Fibroblast of pulmonary artery (primary cell): Measurements from ENCODE around the gene MYO1A.
"Not testable (repeated sequence)": the region's sequence is repeated elsewhere in the genome, so short reads cannot be mapped to it uniquely, and the experiment has no call there.

Experiments
- DNase-seq: peaks from one replicate; pipeline ENCODE4 v3.0.0-alpha.2; 2010; ENCODE audit warnings: low read depth
- H3K4me3 ChIP-seq: replicated peaks from 2 replicates; pipeline ENCODE4 v1.5.1; 2011; ENCODE audit warnings: low read depth, mild to moderate bottlenecking, control low read depth, low read length, moderate library complexity
- TF ChIP-seq, protein P1 (sequence below): IDR thresholded peaks from 2 replicates; pipeline ENCODE4 v1.5.1; 2011; ENCODE audit warnings: mild to moderate bottlenecking, control low read depth, low read length, inconsistent platforms; ENCODE audit errors: missing control alignments

MYO1A gene

DNA sequence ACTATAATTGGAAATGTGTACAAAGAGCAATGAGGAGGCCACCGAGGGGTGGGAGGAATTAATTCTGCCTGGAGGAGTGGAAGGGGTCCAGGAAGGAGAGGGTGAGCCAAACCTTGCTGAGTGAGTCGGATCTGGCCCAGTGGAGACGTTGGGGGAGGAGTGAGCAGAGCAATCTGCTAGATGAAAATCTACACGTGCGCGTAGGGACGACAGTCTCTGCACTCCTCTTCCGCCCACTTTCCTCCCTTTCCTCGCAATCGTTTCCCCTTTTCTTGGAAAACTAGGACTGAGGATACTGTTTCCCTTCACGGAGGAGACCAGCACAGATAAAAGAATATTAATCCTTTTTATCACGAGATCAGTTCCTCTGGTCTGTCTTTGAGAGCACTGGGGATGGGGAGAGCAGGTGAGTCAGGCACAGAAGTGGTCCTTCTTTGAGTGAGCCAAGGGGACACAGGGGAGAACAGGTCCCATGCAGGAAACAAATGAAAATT is 36.1 kb upstream of the MYO1A start:
- peak overlapping the region; percentile 79 for H3K4me3 ChIP-seq
- TF ChIP-seq, protein P1, sequence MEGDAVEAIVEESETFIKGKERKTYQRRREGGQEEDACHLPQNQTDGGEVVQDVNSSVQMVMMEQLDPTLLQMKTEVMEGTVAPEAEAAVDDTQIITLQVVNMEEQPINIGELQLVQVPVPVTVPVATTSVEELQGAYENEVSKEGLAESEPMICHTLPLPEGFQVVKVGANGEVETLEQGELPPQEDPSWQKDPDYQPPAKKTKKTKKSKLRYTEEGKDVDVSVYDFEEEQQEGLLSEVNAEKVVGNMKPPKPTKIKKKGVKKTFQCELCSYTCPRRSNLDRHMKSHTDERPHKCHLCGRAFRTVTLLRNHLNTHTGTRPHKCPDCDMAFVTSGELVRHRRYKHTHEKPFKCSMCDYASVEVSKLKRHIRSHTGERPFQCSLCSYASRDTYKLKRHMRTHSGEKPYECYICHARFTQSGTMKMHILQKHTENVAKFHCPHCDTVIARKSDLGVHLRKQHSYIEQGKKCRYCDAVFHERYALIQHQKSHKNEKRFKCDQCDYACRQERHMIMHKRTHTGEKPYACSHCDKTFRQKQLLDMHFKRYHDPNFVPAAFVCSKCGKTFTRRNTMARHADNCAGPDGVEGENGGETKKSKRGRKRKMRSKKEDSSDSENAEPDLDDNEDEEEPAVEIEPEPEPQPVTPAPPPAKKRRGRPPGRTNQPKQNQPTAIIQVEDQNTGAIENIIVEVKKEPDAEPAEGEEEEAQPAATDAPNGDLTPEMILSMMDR: no peak
- peak; percentile 72 for DNase-seq

DNA sequence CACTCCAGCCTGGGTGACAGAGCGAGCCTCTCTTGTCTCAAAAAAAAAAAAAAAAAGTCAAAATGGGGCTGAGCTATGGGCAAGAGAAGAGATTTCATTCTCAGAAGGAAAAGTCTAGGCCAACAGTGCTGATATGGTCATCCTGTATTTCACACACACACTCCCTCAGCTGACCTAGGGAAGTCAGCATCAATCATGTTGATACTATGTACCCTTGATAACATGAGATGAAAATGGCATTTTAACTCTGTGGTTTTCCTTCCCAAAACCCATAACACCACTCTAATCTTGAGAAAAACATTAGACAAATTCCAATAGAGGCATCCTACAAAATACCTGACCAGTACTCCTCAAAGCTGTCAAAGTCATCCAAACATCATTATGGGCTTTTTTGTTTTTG is 30.9 kb upstream of the MYO1A start:
- DNase-seq: no peak
- TF ChIP-seq, protein P1: no peak
- H3K4me3 ChIP-seq: no peak overlapping the region

DNA sequence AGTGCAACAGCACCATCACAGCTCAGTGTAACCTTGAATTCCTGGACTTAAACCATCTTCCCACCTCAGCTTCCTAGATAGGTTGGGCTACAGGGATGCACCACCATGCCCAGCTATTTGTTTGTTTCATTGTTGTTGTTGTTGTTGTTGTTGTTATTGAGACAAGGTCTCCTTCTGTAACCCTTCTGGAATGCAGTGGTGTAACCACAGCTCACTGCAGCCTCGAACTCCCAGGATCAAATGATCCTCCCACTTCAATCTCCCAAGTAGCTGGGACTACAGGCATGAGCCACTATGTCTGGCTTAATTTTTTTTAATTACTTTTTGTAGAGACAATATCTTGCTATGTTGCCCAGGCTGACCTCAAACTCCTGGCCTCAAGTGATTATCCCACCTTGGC is 29.9 kb upstream of the MYO1A start:
- TF ChIP-seq, protein P1: no peak
- DNase-seq: no peak
- H3K4me3 ChIP-seq: no peak overlapping the region

DNA sequence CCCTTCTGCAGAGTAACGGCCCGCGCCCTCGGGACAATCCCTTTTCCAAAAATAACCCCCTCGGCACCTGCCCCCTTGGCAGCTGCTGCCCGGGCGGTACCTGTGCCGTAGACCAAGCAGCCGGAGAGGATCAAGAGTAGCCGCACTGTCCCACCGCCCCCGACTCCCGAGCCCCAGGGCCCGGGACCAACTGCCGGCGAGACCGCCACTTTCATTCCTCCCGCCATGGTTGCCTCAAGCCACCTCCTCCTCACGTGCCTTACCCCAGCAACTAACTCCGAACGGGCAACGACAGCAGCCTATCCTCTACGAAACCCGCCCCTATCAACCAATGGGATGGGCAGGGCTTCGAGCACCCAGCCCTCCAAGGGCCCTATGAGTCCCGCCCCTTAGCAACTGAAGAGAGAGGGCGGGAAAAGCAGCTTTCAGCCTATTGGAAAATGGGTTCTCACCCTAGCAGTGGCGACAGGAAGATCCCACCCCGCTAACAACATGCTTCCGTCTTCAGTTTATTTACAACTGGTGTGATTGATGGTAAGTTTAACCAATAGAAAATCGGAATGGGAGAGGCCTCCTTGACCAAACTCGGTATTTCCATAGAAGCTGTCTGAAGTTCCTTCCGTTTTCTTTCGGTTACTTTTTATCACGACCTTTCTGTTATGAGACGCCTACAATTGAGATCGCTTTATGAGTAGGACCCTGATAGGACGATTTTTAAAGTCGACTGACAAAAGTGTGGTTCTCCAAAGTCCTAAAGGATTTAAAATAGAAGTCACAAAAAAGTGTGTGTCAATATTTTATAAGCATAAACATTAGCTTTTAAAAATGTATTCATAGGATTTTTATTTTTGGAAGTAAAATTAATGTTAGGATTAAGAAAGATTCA is 28.8 kb upstream of the MYO1A start, which contains the start of gene NEMP1:
Gene NEMP1 (minus strand): TSS at position 273 of the 886 bp plus-strand sequence. CDS start 46 bp downstream, at position 227.
- H3K4me3 ChIP-seq: peak within 1 kb of the TSS; percentile 80
- peak; percentile 100 for DNase-seq
- TF ChIP-seq, protein P1: no peak

DNA sequence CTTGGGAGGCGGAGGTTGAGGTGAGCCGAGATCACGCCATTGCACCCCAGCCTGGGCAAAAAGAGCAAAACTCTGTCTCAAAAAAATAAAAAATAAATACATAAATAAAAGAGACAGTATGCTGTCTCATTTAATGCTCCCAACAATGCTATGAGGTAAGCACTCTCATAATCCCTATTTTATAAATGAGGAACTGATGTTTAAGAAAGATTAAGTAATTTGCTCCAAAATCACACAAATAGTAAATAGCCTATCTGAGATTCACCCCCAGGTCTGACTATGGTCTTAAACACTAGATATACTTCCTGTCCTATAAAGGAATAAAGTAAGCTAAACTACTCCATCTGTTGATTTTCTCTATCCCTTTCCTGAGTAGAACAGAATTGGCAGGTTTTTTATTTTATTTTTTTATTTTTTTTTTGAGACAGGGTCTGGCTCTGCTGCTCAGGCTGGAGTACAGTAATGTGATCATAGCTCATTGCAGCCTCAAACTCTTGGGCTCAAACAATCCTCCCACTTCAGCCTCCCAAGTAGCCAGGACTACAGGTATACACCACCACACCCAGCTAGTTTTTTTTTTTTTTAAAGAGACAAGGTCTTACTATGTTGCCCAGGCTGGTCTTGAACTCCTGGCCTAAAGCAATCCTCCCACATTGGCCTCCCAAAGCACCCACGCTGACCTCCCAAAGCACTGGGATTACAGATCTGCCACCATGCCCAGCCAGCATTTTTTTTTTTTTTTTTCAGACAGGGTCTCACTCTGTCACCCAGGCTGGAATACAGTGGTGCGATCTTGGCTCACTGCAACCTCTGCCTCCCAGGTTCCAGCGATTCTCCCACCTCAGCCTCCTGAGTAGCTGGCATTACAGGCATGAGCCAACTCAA is 23.9 kb upstream of the MYO1A start:
- not testable (repeated sequence) for H3K4me3 ChIP-seq

DNA sequence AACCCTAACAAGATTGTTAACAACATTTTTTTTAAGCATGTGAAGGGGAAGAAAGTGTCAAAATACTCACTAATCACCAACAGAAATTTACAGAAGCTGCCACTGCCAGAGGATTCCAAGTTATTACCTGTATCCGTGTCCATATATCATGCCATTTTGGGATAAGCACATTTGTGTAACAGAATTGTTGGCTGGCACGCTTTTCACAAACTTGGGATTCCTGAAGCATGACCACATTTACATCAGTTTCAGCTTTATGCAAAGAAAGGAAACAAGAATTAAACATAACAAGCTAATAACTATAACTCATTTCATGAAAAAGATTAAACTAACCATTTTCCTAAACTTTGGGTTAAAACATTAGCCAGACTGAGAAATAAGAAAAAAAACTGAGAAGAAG is 22.7 kb upstream of the MYO1A start:
- no peak overlapping the region for H3K4me3 ChIP-seq
- TF ChIP-seq, protein P1: no peak
- no peak for DNase-seq

More for the DNA sequence above, 23.9 kb upstream of the MYO1A start:
- not testable (repeated sequence) for DNase-seq

DNA sequence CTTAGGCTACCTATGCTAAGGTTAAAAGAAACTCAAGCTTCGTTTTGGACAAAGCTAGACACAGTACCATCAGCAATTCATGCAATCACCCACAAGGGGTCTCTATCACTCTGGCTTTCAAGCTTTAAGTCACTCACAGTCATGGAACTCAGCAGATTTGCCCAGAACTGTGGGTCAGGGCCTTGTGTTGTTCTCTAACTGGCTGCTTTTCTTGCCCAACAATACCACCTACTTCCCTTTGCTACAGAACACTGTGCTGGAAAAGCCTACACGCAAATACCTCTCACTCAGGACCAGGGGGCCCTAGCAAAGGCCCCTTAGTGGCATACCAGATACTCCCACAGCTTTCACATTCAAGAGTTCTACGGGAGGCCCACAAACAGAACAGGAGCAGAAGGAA is 19.6 kb upstream of the MYO1A start:
- TF ChIP-seq, protein P1: peak; percentile 98
- H3K4me3 ChIP-seq: no peak overlapping the region
- DNase-seq: peak; percentile 95
